B cell (primary cell): ENCODE measurements around the gene REST. TPM values are rescaled to one million over a fixed set of nuclear protein-coding genes. Genes with fewer than 3 reads are reported as not detected.

Source experiments
- ATAC-seq: fragments of 200-7000 bp; cut with Tn5 transposase; one replicate; pipeline ENCODE4 v1.10.0; 2021; ENCODE audit warnings: low read depth, mild to moderate bottlenecking, moderate number of reproducible peaks, moderate library complexity
- CTCF ChIA-PET: fragments of 350-600 bp; sonication (Branson Sonifier 250); formaldehyde crosslinking; loops from one replicate; lab custom pipeline; 2021; ENCODE audit warnings: antibody characterized with exemption, inconsistent platforms; lab: Charles Lee
- POLR2A ChIA-PET: fragments of 350-600 bp; sonication (Branson Sonifier 250); formaldehyde crosslinking; loops from one replicate; lab custom pipeline; 2021; ENCODE audit warnings: antibody characterized with exemption; lab: Charles Lee
- DNase-seq: peaks from one replicate; pipeline ENCODE4 v3.0.0; 2013
- H2AFZ ChIP-seq: 2 replicates; pipeline ENCODE4 v1.6.1; 2012; ENCODE audit warnings: mild to moderate bottlenecking, low read depth, low read length; ENCODE audit not compliant: insufficient read depth, poor library complexity, severe bottlenecking
- H3K27ac ChIP-seq, 2 donors: 1 replicate in 1 of 2; 2 replicates in 1 of 2; pipeline ENCODE4 v1.5.1; 2012 to 2013; ENCODE audit warnings: low read length in 2 of 2, mild to moderate bottlenecking in 2 of 2, moderate library complexity in 1 of 2
- H3K27me3 ChIP-seq, 4 experiments: fragments of 200-600 bp in 1 of 4; sonication (generic) in 1 of 4; replicated peaks in 1 of 4; 1 replicate in 2 of 4; 2 replicates in 2 of 4; pipeline versions ENCODE4 v1.6.1 to v1.7.0; 2013 to 2016; ENCODE audit warnings: low read length in 3 of 4, mild to moderate bottlenecking in 2 of 4, mixed read lengths in 1 of 4, moderate library complexity in 1 of 4; ENCODE audit not compliant: insufficient read depth in 4 of 4, control insufficient read depth in 3 of 4; ENCODE audit errors: control extremely low read depth in 1 of 4
- H3K36me3 ChIP-seq, 2 experiments: replicated peaks in 1 of 2; 1 replicate in 1 of 2; 2 replicates in 1 of 2; pipeline versions ENCODE4 v1.6.1 to v1.7.1; 2013; ENCODE audit warnings: low read length in 1 of 2; ENCODE audit not compliant: insufficient read depth in 2 of 2, control insufficient read depth in 1 of 2; ENCODE audit errors: control extremely low read depth in 1 of 2, extremely low read depth in 1 of 2
- H3K4me1 ChIP-seq, 2 donors: fragments of 200-600 bp in 1 of 2; sonication (generic) in 1 of 2; 1 replicate in 1 of 2; 2 replicates in 1 of 2; pipeline versions ENCODE4 v1.5.1 to v1.6.1; 2013 to 2017; ENCODE audit warnings: low read length in 2 of 2; ENCODE audit not compliant: control insufficient read depth in 2 of 2, insufficient read depth in 2 of 2
- H3K4me2 ChIP-seq: replicated peaks from 2 replicates; pipeline ENCODE3; 2012; ENCODE audit warnings: mild to moderate bottlenecking, low read depth, low read length; ENCODE audit not compliant: poor library complexity, severe bottlenecking
- H3K4me3 ChIP-seq, 5 experiments: fragments of 200-600 bp in 1 of 5; sonication (generic) in 1 of 5; 1 replicate in 3 of 5; 2 replicates in 2 of 5; pipeline versions ENCODE4 v1.5.1 to v1.7.0; 2011 to 2016; ENCODE audit warnings: low read length in 4 of 5, mild to moderate bottlenecking in 4 of 5, low read depth in 2 of 5, control low read depth in 1 of 5, moderate library complexity in 1 of 5; ENCODE audit not compliant: insufficient read depth in 1 of 5; ENCODE audit errors: control extremely low read depth in 1 of 5, extremely low read depth in 1 of 5
- H3K79me2 ChIP-seq: fragments of 200-600 bp; sonication (generic); one replicate; pipeline ENCODE4 v1.6.0; 2016; ENCODE audit warnings: low read length; ENCODE audit not compliant: control insufficient read depth, insufficient read depth
- H3K9ac ChIP-seq: fragments of 200-600 bp; sonication (generic); 2 replicates; pipeline ENCODE4 v1.6.1; 2017; ENCODE audit warnings: mild to moderate bottlenecking, low read length, moderate library complexity
- H3K9me3 ChIP-seq, 3 donors: one replicate each; pipeline versions ENCODE4 v1.6.1 to v1.7.1; 2013; ENCODE audit warnings: low read length in 2 of 3; ENCODE audit not compliant: control insufficient read depth in 2 of 3, insufficient read depth in 1 of 3; ENCODE audit errors: control extremely low read depth in 1 of 3
- H4K20me1 ChIP-seq: 2 replicates; pipeline ENCODE4 v1.6.0; 2012; ENCODE audit warnings: mild to moderate bottlenecking, low read length; ENCODE audit not compliant: insufficient read depth, control insufficient read depth, poor library complexity, severe bottlenecking
- H3K27ac Mint-ChIP-seq: one replicate; pipeline ENCODE4 v1.8.0; 2021; ENCODE audit warnings: mixed read lengths
- H3K27me3 Mint-ChIP-seq: one replicate; pipeline ENCODE4 v1.8.0; 2021; ENCODE audit warnings: mixed read lengths
- H3K4me1 Mint-ChIP-seq: one replicate; pipeline ENCODE4 v1.8.0; 2021; ENCODE audit warnings: mixed read lengths
- H3K4me3 Mint-ChIP-seq: one replicate; pipeline ENCODE4 v1.8.0; 2021; ENCODE audit warnings: mixed read lengths
- H3K9me3 Mint-ChIP-seq: one replicate; pipeline ENCODE4 v1.8.0; 2022; ENCODE audit warnings: mixed read lengths; ENCODE audit not compliant: insufficient read depth
- CTCF ChIP-seq: fragments of 200-600 bp; IDR thresholded peaks from one replicate; pipeline ENCODE4 v1.8.0; 2022; ENCODE audit warnings: antibody characterized with exemption, mild to moderate bottlenecking
- EZH2 ChIP-seq: IDR thresholded peaks from 2 replicates; pipeline ENCODE4 v1.6.1; 2012; ENCODE audit warnings: borderline replicate concordance, low read depth, mild to moderate bottlenecking, moderate library complexity, low read length; ENCODE audit not compliant: insufficient read depth, poor library complexity, severe bottlenecking
- WGBS: methylation state at CpG from one replicate; pipeline ENCODE4 v1.1.5; 2013; ENCODE audit warnings: missing lambda C conversion rate; ENCODE audit not compliant: insufficient coverage; 5-methylcytosine and 5-hydroxymethylcytosine counted together
- intact Hi-C: fragments of 100-400 bp; cut with micrococcal nuclease; formaldehyde crosslinking; loops from one replicate; pipeline ENCODE4 v1.10.0; 2022
- polyA plus RNA-seq: library from polyadenylated mRNA; depleted of rRNA; stranded (reverse); fragments of >200 nt; gene quantifications from 2 replicates; pipeline ENCODE4 v1.2.3, GENCODE V29; 2012
- total RNA-seq, 2 donors: library from RNA; stranded (reverse); fragments of 120-200 nt in 1 of 2; gene quantifications; 1 replicate in 1 of 2; 2 replicates in 1 of 2; pipeline versions ENCODE4 v1.2.3 to v1.2.4, GENCODE V29; 2013 to 2022

Gene REST
- total and polyA plus RNA-seq, 2 donors (not counting 1 experiment from before 2014, with no cell fraction given): 6.2 to 59.4 TPM

GRCh38 chr4:56978750-56979303 is 71.1 kb downstream of the REST start, which contains the start of gene POLR2B:
POLR2B (plus strand) TSS chr4:56978896; CDS start chr4:56978986, 90 bp downstream.
- peak within 1 kb of the TSS; percentile 95 for H3K4me2 ChIP-seq
- H3K27ac ChIP-seq: peak within 1 kb of the TSS; percentile 73 to 84
- H3K79me2 ChIP-seq: peaks cover 89% of the 10 kb centered on the region
- intact Hi-C loops: loop anchor here (1.0 to 5.0 kb wide), 5 partner anchors 157 to 1582 kb away; partner anchors contain the start of genes AASDH, CLOCK, EXOC1 and SPINK2
- peak within 1 kb of the TSS; percentile 98 for H2AFZ ChIP-seq
- H3K27me3 ChIP-seq: no peaks in the 10 kb centered on the region
- ATAC-seq: peak; percentile 63
- peaks cover 64% of the 10 kb centered on the region for H4K20me1 ChIP-seq
- no peaks in the 10 kb centered on the region for H3K27me3 Mint-ChIP-seq
- H3K27ac Mint-ChIP-seq: peak within 1 kb of the TSS; percentile 98
- no peaks in the 10 kb centered on the region for H3K9me3 Mint-ChIP-seq
- ChIA-PET CTCF (interaction anchor here (1.3 to 2.6 kb wide), 8 partner anchors 13 to 1031 kb away, joined by 4 to 14 read pairs (median 4); partner anchors contain the start of genes AASDH and REST), POLR2A (interaction anchor here (0.7 to 3.4 kb wide), 5 partner anchors 70 to 592 kb away, joined by 3 to 18 read pairs (median 10); partner anchors contain the start of genes AASDH, PAICS, PPAT and REST)
- H3K9me3 ChIP-seq: no peaks in the 10 kb centered on the region
- peak within 1 kb of the TSS; percentile 74 to 95 (median 91) for H3K4me3 ChIP-seq
- 0% methylated on average over 32 of the region's 37 CpGs for WGBS
- peaks cover 60% of the 10 kb centered on the region for H3K4me1 Mint-ChIP-seq
- DNase-seq: peak; percentile 92
- TF ChIP-seq EZH2: no peak
- no peak for TF ChIP-seq CTCF
- H3K9ac ChIP-seq: peak within 1 kb of the TSS; percentile 88
- H3K36me3 ChIP-seq: peaks cover under 1 to 8% of the 10 kb centered on the region in 2 experiments
- peaks cover 38 to 40% of the 10 kb centered on the region in 2 donors for H3K4me1 ChIP-seq
- H3K4me3 Mint-ChIP-seq: peak within 1 kb of the TSS; percentile 100
